G401.6 (cell line): ENCODE results near the gene COIL.
"Not testable (repeated sequence)": the region's sequence is repeated elsewhere in the genome, so short reads cannot be mapped to it uniquely, and the experiment has no call there.

Source experiments
- FAIRE-seq: peaks from 2 replicates; lab custom pipeline; 2012; peaks lifted over from hg19 to GRCh38; lab: Jason Lieb, UNC

COIL gene

DNA sequence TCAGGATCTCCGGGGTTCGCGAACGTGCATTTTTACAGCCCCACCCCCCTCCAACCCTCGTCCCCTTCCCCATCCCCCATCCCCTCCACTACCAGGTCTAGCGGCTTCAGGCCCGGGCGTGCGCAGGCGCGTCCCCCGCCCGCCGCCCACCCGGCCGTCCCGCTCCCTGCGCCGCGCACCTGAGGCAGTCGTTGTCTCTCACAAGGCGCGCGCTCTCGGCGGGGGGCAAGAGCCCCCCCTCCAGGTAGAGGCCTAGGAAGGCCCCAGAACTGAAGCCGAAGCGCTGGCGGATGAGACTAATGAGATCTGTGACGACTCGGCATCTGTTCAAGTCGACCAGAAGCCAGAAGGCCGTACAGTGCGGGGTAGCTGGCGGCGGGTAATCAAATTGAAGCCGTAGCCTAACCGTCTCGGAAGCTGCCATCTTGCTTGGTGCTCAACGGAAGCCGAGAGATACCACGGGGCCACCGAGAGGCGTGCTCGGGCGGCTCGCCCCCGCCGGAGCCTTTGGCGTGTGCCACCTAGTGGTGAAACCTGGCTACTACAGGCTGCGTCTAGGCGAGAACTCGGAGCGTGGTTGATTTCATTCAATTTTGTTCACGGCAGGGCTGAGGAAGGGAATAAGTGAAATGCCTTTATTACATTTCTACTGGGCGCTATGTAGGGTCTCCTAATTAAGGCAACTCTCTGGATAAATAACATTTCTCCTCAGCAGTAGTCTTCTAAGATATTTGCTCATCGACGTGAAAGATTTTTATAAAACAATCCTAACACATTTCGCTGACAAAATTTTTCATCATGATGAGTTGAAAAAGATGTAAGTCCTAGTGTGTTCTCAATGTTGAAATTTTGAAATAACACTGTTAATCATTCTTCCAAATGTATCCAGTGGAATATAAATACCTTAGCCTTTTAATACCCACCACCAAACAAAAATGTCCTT lies at the start of gene COIL:
Gene COIL (minus strand): TSS at position 455 of the 943 bp plus-strand sequence. CDS start 31 bp downstream, at position 424.
- FAIRE-seq: peak; percentile 65

DNA sequence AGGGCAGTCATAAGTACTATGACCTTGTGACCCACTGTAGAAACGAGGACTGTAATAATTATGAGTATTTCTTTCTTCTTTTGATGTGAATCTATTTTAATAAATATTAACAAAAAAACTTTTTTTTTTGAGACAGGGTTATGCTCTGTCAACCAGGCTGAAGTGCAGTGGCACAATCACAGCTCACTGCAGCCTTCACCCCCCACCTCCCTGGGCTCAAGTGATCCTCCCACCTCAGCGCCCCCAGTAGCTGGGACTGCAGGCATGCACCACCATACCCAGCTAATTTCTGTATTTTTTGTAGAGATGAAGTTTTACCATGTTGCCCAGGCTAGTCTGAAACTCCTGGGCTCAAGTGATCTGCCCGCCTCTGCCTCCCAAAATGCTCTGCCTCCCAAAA lies 49.6 kb upstream of the COIL start:
- FAIRE-seq: no peak

DNA sequence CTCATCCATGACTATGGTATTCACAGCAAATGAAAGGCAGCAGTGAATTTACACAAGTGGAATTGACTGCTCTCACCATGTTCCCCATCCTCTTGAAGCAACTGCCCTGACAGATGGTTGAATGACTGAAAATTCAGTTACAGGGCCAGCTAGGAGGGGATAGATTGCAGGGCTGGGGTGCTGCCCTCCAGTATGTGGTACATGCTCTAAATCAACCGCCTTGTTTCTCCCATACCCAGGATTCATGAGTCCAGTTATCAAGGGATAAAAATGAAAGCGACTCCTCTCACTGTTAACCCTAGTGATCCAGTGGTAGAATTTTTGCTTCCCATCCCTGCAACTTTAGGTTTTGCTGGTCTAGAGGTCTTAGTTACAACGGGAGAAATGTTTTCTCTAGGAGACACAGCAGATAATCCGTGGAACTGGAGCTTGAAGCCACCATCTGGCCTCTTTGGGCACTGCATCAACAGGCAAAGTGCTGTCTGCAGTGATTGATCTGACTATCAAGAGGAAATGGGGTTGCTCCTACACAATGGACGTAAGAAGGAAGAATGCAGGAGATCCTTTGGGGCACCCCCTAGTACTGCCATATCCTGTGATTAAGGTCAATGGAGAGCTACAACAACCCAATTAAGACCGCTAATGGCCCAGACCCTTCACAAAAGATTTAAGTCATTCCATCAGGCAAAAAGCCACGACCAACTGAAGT lies 49.0 kb upstream of the COIL start:
- FAIRE-seq: peak; percentile 59

- no peak for FAIRE-seq
These were observed 48.1 kb upstream of the COIL start for GRCh38 chr17:57008958-57009357.

- FAIRE-seq: no peak
These were observed 45.2 kb upstream of the COIL start for GRCh38 chr17:57006040-57006439.

DNA sequence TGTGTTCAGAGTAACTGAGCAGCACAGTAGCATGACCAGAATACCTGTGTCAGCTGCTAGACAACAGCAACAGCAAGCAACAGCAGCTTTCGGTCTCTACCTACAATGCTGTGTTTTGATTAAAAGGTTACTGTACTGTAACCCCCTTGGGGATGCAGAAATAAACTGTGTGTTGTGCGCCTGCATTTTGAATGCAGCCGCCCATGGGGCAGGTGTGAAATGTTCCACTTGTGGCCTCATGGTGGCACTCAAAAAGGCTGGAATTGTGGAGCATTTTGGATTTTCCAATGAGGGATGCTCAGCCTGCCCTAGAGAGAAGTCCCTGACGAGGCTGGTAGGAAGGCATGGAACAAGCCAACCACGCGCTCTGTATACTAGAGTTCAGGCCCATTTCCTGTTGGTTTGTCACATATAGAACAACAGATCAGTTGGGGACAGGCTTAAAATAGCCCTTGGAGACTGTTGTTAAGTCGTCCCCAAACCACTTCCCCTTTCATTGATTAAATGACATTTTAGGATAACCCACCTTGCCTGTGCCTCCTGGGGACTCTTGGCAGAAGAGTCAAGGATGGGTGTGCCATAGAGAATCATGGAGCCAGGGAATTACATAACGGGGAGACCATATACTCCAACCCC lies 44.2 kb upstream of the COIL start:
- no peak for FAIRE-seq

- no peak for FAIRE-seq
These were observed 42.1 kb upstream of the COIL start for GRCh38 chr17:57002904-57003303.

- FAIRE-seq: no peak
These were observed 40.7 kb upstream of the COIL start for GRCh38 chr17:57001541-57001940.

- FAIRE-seq: no peak
These were observed 36.5 kb upstream of the COIL start for GRCh38 chr17:56997313-56997712.

DNA sequence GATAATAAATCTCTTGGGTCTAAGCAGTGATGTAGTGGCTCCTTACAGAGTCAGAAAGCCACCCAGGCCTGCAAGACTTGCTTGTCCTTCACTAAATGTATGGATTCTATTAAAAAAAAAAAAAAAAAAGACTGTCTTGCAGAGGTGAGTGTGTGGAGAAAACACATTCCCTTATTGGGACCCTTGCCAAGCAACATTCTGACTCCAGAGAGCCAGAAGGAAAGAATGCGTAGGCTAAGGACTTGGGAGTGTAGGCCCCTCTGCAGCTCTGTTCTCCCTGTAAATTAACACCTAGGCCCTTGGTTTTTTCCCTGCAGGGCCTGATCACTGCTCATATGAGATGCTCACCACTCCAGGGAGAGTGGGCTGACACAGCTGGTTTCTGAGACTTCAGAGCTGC lies 34.9 kb upstream of the COIL start:
- FAIRE-seq: no peak

GRCh38 chr17:56994009-56994792 lies 33.4 kb upstream of the COIL start:
- no peak for FAIRE-seq

DNA sequence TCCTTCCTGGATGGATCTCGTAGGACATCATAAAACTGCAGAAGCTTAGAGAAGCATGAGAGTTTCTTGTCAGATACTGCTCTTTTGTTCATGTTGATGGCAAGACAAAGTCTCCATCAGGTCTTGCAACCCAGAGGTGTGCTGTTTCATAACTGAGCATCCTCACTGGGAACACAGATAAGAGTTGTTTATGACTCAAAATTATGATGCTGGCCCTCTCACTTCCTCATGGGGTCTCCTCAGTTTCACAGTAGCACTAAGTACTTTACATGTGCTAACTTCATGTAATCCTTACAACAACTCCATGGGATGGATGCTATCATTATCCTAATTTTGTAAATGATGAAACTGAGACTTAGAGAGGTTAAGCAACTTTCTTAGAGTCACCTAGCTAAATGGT lies 31.5 kb upstream of the COIL start:
- no peak for FAIRE-seq

DNA sequence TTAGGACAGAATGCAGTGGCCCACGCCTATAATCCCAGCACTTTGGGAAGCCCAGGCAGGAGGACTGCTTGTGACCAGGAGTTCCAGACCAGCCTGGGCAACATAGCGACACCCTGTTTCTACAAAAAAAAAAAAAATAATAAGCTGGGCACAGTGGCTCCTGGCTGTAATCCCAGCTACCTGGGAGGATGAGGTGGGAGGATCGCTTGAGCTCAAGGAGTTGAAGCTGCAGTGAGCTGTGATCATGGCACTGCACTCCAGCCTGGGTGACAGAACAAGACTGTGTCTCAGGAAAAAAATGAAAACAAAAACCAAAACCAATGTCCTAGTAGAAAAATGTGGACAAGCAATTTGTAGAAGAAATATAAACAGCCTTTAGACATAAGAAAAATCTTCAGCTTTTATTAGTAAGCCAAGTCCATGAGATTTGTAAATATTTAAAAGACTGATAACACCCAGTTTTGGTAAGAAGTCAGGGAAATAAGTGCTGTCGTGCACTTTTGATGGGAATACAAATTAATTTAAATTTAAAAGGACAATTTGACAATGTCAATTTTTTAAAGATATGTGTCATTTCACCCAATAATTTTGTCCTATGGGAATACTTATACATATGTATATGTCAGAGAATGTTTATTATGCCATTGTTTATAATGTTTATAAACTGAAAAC lies 28.2 kb upstream of the COIL start:
- no peak for FAIRE-seq

DNA sequence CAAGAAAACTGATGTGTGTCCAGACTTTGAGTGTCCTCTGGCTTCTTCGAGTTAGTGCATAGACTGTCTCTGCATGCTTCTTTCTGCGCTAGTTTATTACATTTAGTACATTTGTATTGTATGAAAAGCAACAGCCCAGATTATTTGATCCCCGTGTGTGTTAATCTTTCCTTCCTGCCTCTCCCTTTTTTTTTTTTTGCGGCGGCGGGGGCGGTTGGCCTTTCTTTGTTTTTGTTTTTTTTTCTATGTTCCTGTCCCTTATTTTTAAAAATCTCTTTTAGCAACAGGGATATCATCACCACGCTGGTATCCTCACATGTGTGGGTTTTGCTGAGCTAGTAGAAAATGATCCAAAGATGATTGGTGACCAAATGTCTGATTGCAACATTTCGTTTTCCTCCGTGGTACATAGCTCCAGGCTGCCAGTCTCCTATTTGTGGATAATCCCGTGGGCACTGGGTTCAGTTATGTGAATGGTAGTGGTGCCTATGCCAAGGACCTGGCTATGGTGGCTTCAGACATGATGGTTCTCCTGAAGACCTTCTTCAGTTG lies 26.5 kb upstream of the COIL start:
- no peak for FAIRE-seq

DNA sequence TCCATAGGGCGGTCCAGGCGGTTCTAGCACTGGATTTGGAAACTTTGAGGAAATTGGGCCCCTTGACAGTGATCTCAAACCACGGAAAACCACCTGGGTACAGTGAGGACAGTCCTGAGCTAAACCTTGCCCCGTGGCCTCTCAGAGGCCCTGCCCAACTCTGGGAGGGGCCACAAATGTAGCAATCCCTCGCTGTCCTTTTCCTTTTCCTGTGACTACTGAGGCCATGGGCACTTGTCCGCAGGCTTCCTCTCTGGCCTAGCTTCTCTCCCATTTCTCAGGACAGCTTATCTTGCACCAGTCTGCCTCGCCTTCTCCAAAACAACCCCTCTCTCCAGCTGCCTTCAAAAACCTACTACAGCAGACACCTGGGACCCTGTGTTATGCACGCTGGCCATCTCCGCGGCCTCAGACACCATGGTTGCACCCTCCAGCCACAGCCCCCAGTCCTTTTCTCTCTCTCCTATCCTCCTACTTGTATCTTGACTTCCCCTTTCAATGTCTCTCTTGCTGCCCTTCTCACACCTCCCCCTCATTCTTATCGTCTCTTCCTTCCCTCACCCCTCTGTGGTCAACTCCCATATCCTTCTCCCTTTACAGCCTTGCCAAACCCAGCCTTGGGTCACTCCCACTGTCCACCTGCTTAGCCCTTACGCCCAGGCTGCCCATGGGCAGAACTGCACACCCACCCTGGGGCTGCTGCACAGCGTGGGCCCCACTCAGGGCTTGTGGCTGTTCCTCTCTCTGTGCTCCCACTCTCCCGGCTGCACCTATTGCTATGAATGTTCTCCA lies 24.7 kb upstream of the COIL start:
- FAIRE-seq: no peak

- FAIRE-seq: no peak
These were observed 22.5 kb upstream of the COIL start for GRCh38 chr17:56983366-56983765.

GRCh38 chr17:56982312-56982711 lies 21.5 kb upstream of the COIL start:
- no peak for FAIRE-seq

GRCh38 chr17:56980526-56980925 lies 19.7 kb upstream of the COIL start:
- not testable (repeated sequence) for FAIRE-seq

GRCh38 chr17:56979091-56979480 lies 18.2 kb upstream of the COIL start:
- no peak for FAIRE-seq

- no peak for FAIRE-seq
These were observed 17.7 kb upstream of the COIL start for GRCh38 chr17:56978441-56979090.
